PC-3 (cell line): Measurements from ENCODE around the gene LAMA2.

Experiments used
- CTCF ChIP-seq: fragments of 300-600 bp; sonication (generic); conservative IDR thresholded peaks from 2 replicates; pipeline ENCODE4 v1.5.1; 2017; ENCODE audit warnings: antibody characterized with exemption, low read depth, mild to moderate bottlenecking, low read length
- EZH2 ChIP-seq: fragments of 300-600 bp; sonication (generic); IDR thresholded peaks from one replicate; pipeline ENCODE4 v1.6.1; 2017; ENCODE audit warnings: antibody characterized with exemption, mild to moderate bottlenecking, low read length; ENCODE audit not compliant: unreplicated experiment
- EZH2phosphoT487 ChIP-seq: fragments of 300-600 bp; sonication (generic); IDR thresholded peaks from 2 replicates; pipeline ENCODE4 v1.6.1; 2018; ENCODE audit warnings: mild to moderate bottlenecking, antibody characterized with exemption, low read length, borderline replicate concordance

GRCh38 chr6:129104131-129104530 lies 221.2 kb downstream of the LAMA2 start:
- no peak for TF ChIP-seq CTCF
- no peak for TF ChIP-seq EZH2phosphoT487
- no peak for TF ChIP-seq EZH2
